Left ventricle myocardium inferior (tissue), 1 donor: ENCODE data around the gene PERM1. TPM values are rescaled to one million over a fixed set of nuclear protein-coding genes. Genes with fewer than 3 reads are reported as not detected.
"Not testable (repeated sequence)": the region's sequence is repeated elsewhere in the genome, so short reads cannot be mapped to it uniquely, and the experiment has no call there.

Source experiments
- DNase-seq: peaks from one replicate; pipeline ENCODE4 v3.0.0-alpha.2; 2020
- H3K27ac ChIP-seq: fragments of 200-600 bp; replicated peaks from 2 replicates; pipeline ENCODE4 v1.8.0; 2021
- H3K27me3 ChIP-seq: fragments of 200-600 bp; 2 replicates; pipeline ENCODE4 v1.8.0; 2021; ENCODE audit warnings: low read depth
- H3K36me3 ChIP-seq: fragments of 200-600 bp; 2 replicates; pipeline ENCODE4 v1.8.0; 2021
- H3K4me1 ChIP-seq: fragments of 200-600 bp; 2 replicates; pipeline ENCODE4 v1.8.0; 2021
- H3K4me3 ChIP-seq: fragments of 200-600 bp; 2 replicates; pipeline ENCODE4 v1.8.0; 2021; ENCODE audit warnings: mild to moderate bottlenecking, moderate library complexity
- H3K9me3 ChIP-seq: fragments of 200-600 bp; replicated peaks from 2 replicates; pipeline ENCODE4 v1.8.0; 2021
- intact Hi-C: fragments of 100-400 bp; cut with micrococcal nuclease; formaldehyde crosslinking; loops from one replicate; pipeline ENCODE4 v1.11.0; 2022
- total RNA-seq: library from RNA; stranded (reverse); fragmentation: NEBNext Ultra II Directional; extraction: Animal tissue kit (Norgen Biotek cat#: 25700); gene quantifications from one replicate; pipeline ENCODE4 v1.2.1, GENCODE V29; 2021
- TF ChIP-seq, protein P1 (sequence below): fragments of 200-600 bp; IDR thresholded peaks from 2 replicates; pipeline ENCODE4 v1.8.0; 2021; ENCODE audit warnings: antibody characterized with exemption, mild to moderate bottlenecking, borderline replicate concordance
- donor health status: DM: no; HTN: yes; CAD: no; lungs with severe emphysema.

PERM1 gene
- total RNA-seq, 1 donor from 2014 or later: 160 TPM

DNA sequence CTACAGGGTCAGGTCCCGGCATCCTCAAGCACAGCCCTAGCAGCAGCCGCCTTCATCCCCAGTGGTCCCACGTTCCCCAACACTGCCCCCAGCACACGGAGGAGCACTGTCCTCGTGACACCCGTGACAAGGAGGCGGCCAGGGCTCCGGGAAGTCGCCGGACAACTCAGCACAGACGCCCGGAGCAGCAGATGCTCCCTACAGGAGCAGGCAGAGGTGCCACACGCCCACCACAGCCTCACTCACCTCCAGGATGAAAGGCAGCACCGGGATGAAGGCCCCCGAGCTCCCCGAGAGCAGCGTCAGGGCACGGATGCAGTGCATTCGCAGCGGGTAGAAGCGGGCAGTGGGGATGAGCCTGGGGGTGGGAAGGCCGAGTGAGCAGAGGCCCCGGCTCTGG, 31.0 kb downstream of the PERM1 start:
- DNase-seq: no peak
- Histone ChIP-seq H3K27me3 (no peaks in the 10 kb centered on the region), H3K4me1 (no peaks in the 10 kb centered on the region), H3K36me3 (peaks cover 99% of the 10 kb centered on the region), H3K4me3 (no peak overlapping the region), H3K9me3 (no peaks in the 10 kb centered on the region), H3K27ac (no peak overlapping the region)
- intact Hi-C loops: no loop called here
- TF ChIP-seq, protein P1, sequence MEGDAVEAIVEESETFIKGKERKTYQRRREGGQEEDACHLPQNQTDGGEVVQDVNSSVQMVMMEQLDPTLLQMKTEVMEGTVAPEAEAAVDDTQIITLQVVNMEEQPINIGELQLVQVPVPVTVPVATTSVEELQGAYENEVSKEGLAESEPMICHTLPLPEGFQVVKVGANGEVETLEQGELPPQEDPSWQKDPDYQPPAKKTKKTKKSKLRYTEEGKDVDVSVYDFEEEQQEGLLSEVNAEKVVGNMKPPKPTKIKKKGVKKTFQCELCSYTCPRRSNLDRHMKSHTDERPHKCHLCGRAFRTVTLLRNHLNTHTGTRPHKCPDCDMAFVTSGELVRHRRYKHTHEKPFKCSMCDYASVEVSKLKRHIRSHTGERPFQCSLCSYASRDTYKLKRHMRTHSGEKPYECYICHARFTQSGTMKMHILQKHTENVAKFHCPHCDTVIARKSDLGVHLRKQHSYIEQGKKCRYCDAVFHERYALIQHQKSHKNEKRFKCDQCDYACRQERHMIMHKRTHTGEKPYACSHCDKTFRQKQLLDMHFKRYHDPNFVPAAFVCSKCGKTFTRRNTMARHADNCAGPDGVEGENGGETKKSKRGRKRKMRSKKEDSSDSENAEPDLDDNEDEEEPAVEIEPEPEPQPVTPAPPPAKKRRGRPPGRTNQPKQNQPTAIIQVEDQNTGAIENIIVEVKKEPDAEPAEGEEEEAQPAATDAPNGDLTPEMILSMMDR: no peak

DNA sequence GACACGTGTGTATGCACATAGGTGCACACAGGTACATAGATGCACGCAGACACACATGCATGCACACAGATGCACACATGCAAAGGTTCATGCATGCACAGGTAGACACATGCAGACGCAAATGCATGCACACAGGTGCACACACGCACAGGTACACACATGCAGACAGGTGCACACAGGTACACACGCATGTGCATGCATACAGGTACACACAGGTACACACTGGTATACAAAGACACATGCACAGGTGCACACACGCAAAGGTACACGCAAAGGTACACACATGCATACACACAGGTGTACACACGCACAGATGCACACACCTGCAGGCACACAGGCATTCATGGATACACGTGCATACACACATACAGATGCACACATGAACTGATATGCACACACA, 31.6 kb downstream of the PERM1 start:
- intact Hi-C loops: no loop called here

DNA sequence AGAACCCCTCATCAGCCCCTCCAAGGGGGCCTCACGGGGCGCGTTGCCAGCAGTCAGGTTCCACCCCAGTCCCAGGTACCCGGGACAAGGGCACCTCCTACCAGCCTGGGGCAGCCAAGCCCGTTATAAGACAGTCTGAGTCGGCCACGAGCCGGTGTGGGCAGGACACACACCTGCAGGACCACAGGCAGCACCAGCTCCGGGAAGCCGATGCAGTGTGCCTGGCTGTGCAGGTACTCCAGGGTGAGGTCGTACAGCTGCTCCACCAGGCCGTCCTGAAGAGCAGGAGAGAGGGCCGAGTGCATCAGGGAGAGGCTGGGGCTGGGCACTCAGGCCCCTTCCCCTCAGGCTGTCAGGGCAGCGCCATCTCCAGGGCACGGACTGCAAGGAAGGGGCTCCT, 33.9 kb downstream of the PERM1 start:
- peaks cover 22% of the 10 kb centered on the region for H3K4me1 ChIP-seq
- intact Hi-C loops: no loop called here
- H3K36me3 ChIP-seq: peaks cover 85% of the 10 kb centered on the region
- H3K27ac ChIP-seq: no peak overlapping the region
- DNase-seq: no peak
- H3K9me3 ChIP-seq: no peaks in the 10 kb centered on the region
- H3K4me3 ChIP-seq: no peak overlapping the region
- TF ChIP-seq, protein P1: no peak
- H3K27me3 ChIP-seq: peaks cover 11% of the 10 kb centered on the region

More for the DNA sequence above, 31.6 kb downstream of the PERM1 start:
- peaks cover 99% of the 10 kb centered on the region for H3K36me3 ChIP-seq
- DNase-seq: no peak
- H3K4me1 ChIP-seq: no peaks in the 10 kb centered on the region
- no peak overlapping the region for H3K4me3 ChIP-seq
- no peaks in the 10 kb centered on the region for H3K27me3 ChIP-seq
- TF ChIP-seq, protein P1: no peak
- H3K9me3 ChIP-seq: no peaks in the 10 kb centered on the region
- no peak overlapping the region for H3K27ac ChIP-seq

DNA sequence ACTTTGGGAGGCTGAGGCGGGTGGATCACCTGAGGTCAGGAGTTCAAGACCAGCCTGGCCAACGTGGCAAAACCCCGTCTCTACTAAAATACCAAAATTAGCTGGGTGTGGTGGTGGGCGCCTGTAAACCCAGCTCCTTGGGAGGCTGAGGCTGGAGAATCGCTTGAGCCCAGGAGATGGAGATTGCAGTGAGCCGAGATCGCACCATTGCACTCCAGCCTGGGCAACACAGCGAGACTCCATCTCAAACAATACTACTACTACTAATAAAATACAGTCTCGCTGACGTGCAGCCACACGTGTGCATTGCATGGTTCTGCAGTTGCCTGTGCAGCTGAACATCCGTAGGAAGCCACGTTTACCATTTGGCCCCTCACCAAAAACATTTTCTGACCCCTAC, 35.1 kb downstream of the PERM1 start:
- peaks cover 74% of the 10 kb centered on the region for H3K36me3 ChIP-seq
- peaks cover 22% of the 10 kb centered on the region for H3K27me3 ChIP-seq
- H3K9me3 ChIP-seq, H3K27ac ChIP-seq, H3K4me3 ChIP-seq, intact Hi-C loops, DNase-seq: not testable (repeated sequence)
- H3K4me1 ChIP-seq: peaks cover 34% of the 10 kb centered on the region

DNA sequence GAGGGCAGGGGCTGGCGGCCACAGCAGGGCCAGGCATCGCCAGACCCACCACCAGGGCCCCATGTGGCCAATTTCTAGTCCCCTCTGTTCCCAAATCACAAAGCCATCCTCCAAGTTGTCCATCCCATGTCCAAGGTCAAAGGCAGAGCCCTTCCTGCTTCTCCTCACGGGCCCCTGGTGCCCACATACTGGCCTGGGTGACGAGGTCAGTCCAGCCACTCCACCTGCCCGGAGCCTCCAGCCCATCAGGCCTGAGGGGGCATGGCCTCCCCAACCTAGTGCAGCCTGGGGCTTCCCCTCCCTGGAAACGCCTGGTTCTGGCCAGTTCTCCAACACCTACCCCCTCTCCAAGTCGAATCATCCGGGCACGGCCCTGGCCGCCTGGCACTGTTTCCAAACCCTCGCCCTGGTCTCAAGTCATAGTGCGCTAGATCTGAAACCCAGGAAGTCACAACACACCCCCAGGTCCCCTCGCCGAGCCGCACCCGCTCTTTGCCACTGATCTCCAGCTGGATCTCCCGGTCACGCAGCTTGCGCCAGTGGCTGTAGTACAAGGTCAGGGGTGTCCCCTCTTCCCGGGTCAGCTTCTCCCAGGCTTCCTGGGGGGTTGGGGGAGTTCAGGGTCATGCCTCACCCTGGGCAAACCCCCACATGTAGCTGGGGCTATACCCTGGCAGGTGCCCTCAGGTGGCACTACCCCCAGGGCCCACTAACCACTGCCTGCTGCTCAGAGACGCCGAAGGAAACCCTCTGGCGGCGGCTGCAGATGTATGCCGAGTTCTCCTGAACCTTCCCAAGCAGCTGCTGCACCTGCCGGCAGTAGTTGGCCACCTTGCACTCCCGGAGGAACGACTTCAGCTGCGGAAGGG, 36.0 kb downstream of the PERM1 start:
- DNase-seq: no peak
- intact Hi-C loops: no loop called here
- H3K36me3 ChIP-seq: peaks cover 65% of the 10 kb centered on the region
- no peak overlapping the region for H3K4me3 ChIP-seq
- peaks cover 42% of the 10 kb centered on the region for H3K4me1 ChIP-seq
- H3K27ac ChIP-seq: no peak overlapping the region
- no peaks in the 10 kb centered on the region for H3K9me3 ChIP-seq
- TF ChIP-seq, protein P1: no peak
- H3K27me3 ChIP-seq: peaks cover 31% of the 10 kb centered on the region
